Gastrocnemius medialis (tissue), 4 donors: ENCODE results near the gene CCN6.

Source experiments
- CTCF ChIP-seq, 5 experiments: fragments of 450-650 bp in 3 of 5; fragments of 200-600 bp in 2 of 5; sonication (generic) in 2 of 5; IDR thresholded peaks in 4 of 5; conservative IDR thresholded peaks in 1 of 5; 1 replicate in 4 of 5; 2 replicates in 1 of 5; pipeline ENCODE4 v1.5.1; 2016 to 2019; ENCODE audit warnings: antibody characterized with exemption in 5 of 5, mild to moderate bottlenecking in 3 of 5, moderate library complexity in 3 of 5
- POLR2A ChIP-seq, 2 donors: fragments of 450-650 bp; IDR thresholded peaks; one replicate each; pipeline ENCODE4 v1.6.1; 2017; ENCODE audit warnings: antibody characterized with exemption in 2 of 2, mild to moderate bottlenecking in 2 of 2, moderate library complexity in 2 of 2

- no peak for TF ChIP-seq CTCF (IDR thresholded peaks at IDR 0.05 in 4 of 5, conservative IDR thresholded peaks at IDR 0.05 in 1 of 5)
- TF ChIP-seq POLR2A (IDR thresholded peaks at IDR 0.05), result no peak
These were observed 21.9 kb upstream of the CCN6 start for GRCh38 chr6:112031960-112032359.
